Measurements from ENCODE around the gene TMEM106C.

GRCh38 chr12:47967461-47968321 lies 4.3 kb downstream of the TMEM106C start:
- TF ChIP-seq EP300 (conservative IDR thresholded peaks at IDR 0.05; ENCODE audit: poor library complexity, severe bottlenecking) = no peak
- TF ChIP-seq, protein P1, sequence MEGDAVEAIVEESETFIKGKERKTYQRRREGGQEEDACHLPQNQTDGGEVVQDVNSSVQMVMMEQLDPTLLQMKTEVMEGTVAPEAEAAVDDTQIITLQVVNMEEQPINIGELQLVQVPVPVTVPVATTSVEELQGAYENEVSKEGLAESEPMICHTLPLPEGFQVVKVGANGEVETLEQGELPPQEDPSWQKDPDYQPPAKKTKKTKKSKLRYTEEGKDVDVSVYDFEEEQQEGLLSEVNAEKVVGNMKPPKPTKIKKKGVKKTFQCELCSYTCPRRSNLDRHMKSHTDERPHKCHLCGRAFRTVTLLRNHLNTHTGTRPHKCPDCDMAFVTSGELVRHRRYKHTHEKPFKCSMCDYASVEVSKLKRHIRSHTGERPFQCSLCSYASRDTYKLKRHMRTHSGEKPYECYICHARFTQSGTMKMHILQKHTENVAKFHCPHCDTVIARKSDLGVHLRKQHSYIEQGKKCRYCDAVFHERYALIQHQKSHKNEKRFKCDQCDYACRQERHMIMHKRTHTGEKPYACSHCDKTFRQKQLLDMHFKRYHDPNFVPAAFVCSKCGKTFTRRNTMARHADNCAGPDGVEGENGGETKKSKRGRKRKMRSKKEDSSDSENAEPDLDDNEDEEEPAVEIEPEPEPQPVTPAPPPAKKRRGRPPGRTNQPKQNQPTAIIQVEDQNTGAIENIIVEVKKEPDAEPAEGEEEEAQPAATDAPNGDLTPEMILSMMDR (IDR thresholded peaks at IDR 0.05; ENCODE audit: poor library complexity, severe bottlenecking) = no peak
- no peak for TF ChIP-seq EZH2 (IDR thresholded peaks at IDR 0.05; ENCODE audit: borderline replicate concordance, insufficient read depth, low read length, poor library complexity, severe bottlenecking)
